RPMI7951 (cell line): ENCODE results near the gene HIVEP3. TPM values are rescaled to one million over a fixed set of nuclear protein-coding genes. Genes with fewer than 3 reads are reported as not detected.

Experiments
- DNase-seq: peaks from one replicate; pipeline ENCODE4 v3.0.0-alpha.2; 2012; ENCODE audit warnings: low read depth
- total RNA-seq: library from RNA; depleted of rRNA; stranded (reverse); fragments of >200 nt; shearing (Covaris generic); gene quantifications from 2 replicates; pipeline ENCODE4 v1.2.3, GENCODE V29; 2014

The HIVEP3 gene
- total RNA-seq, 1 experiment from 2014 or later: 4.1 TPM

- DNase-seq: no peak
Measured at GRCh38 chr1:41653574-41653973, 265.1 kb downstream of the HIVEP3 start.

- DNase-seq: no peak
Measured at GRCh38 chr1:41652384-41653265, 266.1 kb downstream of the HIVEP3 start.

GRCh38 chr1:41650028-41650880 lies 268.5 kb downstream of the HIVEP3 start:
- peak; percentile 71 for DNase-seq

- DNase-seq: no peak
Measured at GRCh38 chr1:41649396-41650027, 269.2 kb downstream of the HIVEP3 start.

GRCh38 chr1:41648844-41649243 lies 269.9 kb downstream of the HIVEP3 start:
- DNase-seq: no peak

GRCh38 chr1:41648230-41648629 lies 270.5 kb downstream of the HIVEP3 start:
- no peak for DNase-seq

GRCh38 chr1:41647221-41648135 lies 271.2 kb downstream of the HIVEP3 start:
- DNase-seq: no peak

GRCh38 chr1:41646186-41646585 lies 272.5 kb downstream of the HIVEP3 start:
- no peak for DNase-seq

- no peak for DNase-seq
Measured at GRCh38 chr1:41645062-41645461, 273.7 kb downstream of the HIVEP3 start.

GRCh38 chr1:41642922-41643821 lies 275.6 kb downstream of the HIVEP3 start:
- DNase-seq: no peak

GRCh38 chr1:41641941-41642527 lies 276.7 kb downstream of the HIVEP3 start:
- DNase-seq: no peak

- no peak for DNase-seq
Measured at GRCh38 chr1:41641475-41641814, 277.3 kb downstream of the HIVEP3 start.

- DNase-seq: no peak
Measured at GRCh38 chr1:41640756-41641474, 277.8 kb downstream of the HIVEP3 start.

GRCh38 chr1:41640141-41640751 lies 278.5 kb downstream of the HIVEP3 start:
- no peak for DNase-seq

- peak; percentile 90 for DNase-seq
Measured at GRCh38 chr1:41639332-41639936, 279.3 kb downstream of the HIVEP3 start.

- DNase-seq: no peak
Measured at GRCh38 chr1:41638086-41639024, 280.4 kb downstream of the HIVEP3 start.

- no peak for DNase-seq
Measured at GRCh38 chr1:41637367-41637766, 281.4 kb downstream of the HIVEP3 start.
